ENCODE results near the gene LRRC41. TPM values are rescaled to one million over a fixed set of nuclear protein-coding genes. Genes with fewer than 3 reads are reported as not detected.

LRRC41 gene
- total RNA-seq, 1 donor from 2014 or later: 70.6 TPM

DNA sequence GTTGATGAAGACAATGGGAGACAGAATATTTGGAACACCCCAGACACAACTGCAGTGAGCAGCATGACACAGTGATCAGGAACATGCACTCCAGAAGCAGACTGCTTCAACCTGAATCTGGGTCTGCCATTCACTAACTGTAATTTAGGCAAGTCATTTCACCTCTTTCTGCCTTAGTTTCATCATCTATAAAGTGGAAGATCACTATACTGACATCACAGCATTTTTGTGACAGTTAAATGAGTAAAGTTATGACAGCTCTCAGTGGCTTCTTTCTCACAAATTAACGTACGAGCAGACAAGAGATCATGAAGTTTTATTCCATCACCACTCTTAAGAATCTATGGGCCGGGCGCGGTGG lies 14.3 kb downstream of the LRRC41 start:
- Mint-ChIP-seq H3K9me3 (no peaks in the 10 kb centered on the region), H3K36me3 (ENCODE audit: low read depth) (peaks cover 53% of the 10 kb centered on the region), H3K4me1 (ENCODE audit: low read depth) (peaks cover 19% of the 10 kb centered on the region), H3K27me3 (ENCODE audit: low read depth) (no peaks in the 10 kb centered on the region), H3K27ac (no peak overlapping the region), H3K4me3 (ENCODE audit: low read depth) (no peak overlapping the region)
- intact Hi-C loops (cut with micrococcal nuclease): no loop called here
- no peak for DNase-seq (ENCODE audit: low spot score)

DNA sequence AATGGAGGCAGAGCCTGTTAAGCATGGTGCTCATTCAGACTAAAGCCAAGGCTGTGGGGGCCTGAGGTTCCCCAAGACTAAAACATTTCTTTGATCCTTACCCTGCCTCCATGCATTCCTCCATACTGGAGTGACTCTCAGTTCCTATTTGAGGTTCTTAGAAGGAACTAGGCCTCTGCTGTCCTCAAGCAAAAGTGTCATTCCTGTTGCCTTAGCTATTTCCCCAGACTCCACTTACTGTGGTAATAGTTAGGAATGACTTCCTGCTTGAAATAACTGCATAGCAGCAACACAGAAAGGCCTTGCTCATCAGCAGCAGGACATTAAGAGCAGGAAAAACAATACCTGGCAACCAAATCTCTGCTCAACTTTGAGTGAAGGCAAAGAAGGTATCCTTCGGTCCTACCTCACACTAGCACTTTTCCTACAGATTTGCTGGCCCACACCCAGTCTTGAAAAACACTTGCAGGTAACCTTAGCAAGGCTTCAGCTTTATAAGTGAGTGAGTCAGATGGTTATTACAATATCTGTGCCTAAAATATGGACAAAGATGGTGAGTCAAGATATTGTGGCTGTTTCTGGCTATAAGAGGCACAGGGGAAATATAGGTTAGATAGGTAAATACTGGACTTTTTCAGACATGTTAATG lies 14.8 kb downstream of the LRRC41 start:
- Mint-ChIP-seq H3K9me3 (no peaks in the 10 kb centered on the region), H3K36me3 (ENCODE audit: low read depth) (peaks cover 56% of the 10 kb centered on the region), H3K27ac (no peak overlapping the region), H3K4me3 (ENCODE audit: low read depth) (no peak overlapping the region), H3K4me1 (ENCODE audit: low read depth) (peaks cover 19% of the 10 kb centered on the region), H3K27me3 (ENCODE audit: low read depth) (no peaks in the 10 kb centered on the region)
- DNase-seq (ENCODE audit: low spot score): no peak
- intact Hi-C loops (cut with micrococcal nuclease): no loop called here

GRCh38 chr1:46285730-46286477 lies 17.5 kb downstream of the LRRC41 start:
- Mint-ChIP-seq H3K9me3 (no peaks in the 10 kb centered on the region), H3K27me3 (ENCODE audit: low read depth) (no peaks in the 10 kb centered on the region), H3K4me1 (ENCODE audit: low read depth) (peaks cover 19% of the 10 kb centered on the region), H3K27ac (no peak overlapping the region), H3K4me3 (ENCODE audit: low read depth) (no peak overlapping the region), H3K36me3 (ENCODE audit: low read depth) (peaks cover 71% of the 10 kb centered on the region)
- peak; percentile 25 for DNase-seq (ENCODE audit: low spot score)
- intact Hi-C loops (cut with micrococcal nuclease): no loop called here

GRCh38 chr1:46284597-46285564 lies 18.5 kb downstream of the LRRC41 start:
- DNase-seq (ENCODE audit: low spot score): no peak
- H3K9me3 Mint-ChIP-seq: no peaks in the 10 kb centered on the region
- no peak overlapping the region for H3K4me3 Mint-ChIP-seq (ENCODE audit: low read depth)
- H3K27me3 Mint-ChIP-seq (ENCODE audit: low read depth): no peaks in the 10 kb centered on the region
- intact Hi-C loops (cut with micrococcal nuclease): no loop called here
- peaks cover 72% of the 10 kb centered on the region for H3K36me3 Mint-ChIP-seq (ENCODE audit: low read depth)
- H3K27ac Mint-ChIP-seq: no peak overlapping the region
- H3K4me1 Mint-ChIP-seq (ENCODE audit: low read depth): peaks cover 19% of the 10 kb centered on the region

GRCh38 chr1:46284058-46284457 lies 19.4 kb downstream of the LRRC41 start:
- Mint-ChIP-seq H3K27me3 (ENCODE audit: low read depth) (no peaks in the 10 kb centered on the region), H3K4me1 (ENCODE audit: low read depth) (peaks cover 17% of the 10 kb centered on the region), H3K36me3 (ENCODE audit: low read depth) (peaks cover 73% of the 10 kb centered on the region), H3K4me3 (ENCODE audit: low read depth) (no peak overlapping the region), H3K9me3 (no peaks in the 10 kb centered on the region), H3K27ac (no peak overlapping the region)
- DNase-seq (ENCODE audit: low spot score): no peak
- intact Hi-C loops (cut with micrococcal nuclease): no loop called here

GRCh38 chr1:46281021-46281420 lies 22.4 kb downstream of the LRRC41 start:
- Mint-ChIP-seq H3K4me3 (ENCODE audit: low read depth) (no peak overlapping the region), H3K4me1 (ENCODE audit: low read depth) (peaks cover 3% of the 10 kb centered on the region), H3K27me3 (ENCODE audit: low read depth) (no peaks in the 10 kb centered on the region), H3K27ac (peak overlapping the region; percentile 12), H3K36me3 (ENCODE audit: low read depth) (peaks cover 78% of the 10 kb centered on the region), H3K9me3 (no peaks in the 10 kb centered on the region)
- intact Hi-C loops (cut with micrococcal nuclease): no loop called here
- no peak for DNase-seq (ENCODE audit: low spot score)

- no peaks in the 10 kb centered on the region for H3K9me3 Mint-ChIP-seq
- peaks cover under 1% of the 10 kb centered on the region for H3K4me1 Mint-ChIP-seq (ENCODE audit: low read depth)
- H3K27me3 Mint-ChIP-seq (ENCODE audit: low read depth): no peaks in the 10 kb centered on the region
- DNase-seq (ENCODE audit: low spot score): no peak
- intact Hi-C loops (cut with micrococcal nuclease): no loop called here
- no peak overlapping the region for H3K4me3 Mint-ChIP-seq (ENCODE audit: low read depth)
- no peak overlapping the region for H3K27ac Mint-ChIP-seq
- H3K36me3 Mint-ChIP-seq (ENCODE audit: low read depth): peaks cover 82% of the 10 kb centered on the region
These were observed 23.3 kb downstream of the LRRC41 start for GRCh38 chr1:46280092-46280491.

- H3K36me3 Mint-ChIP-seq (ENCODE audit: low read depth): peaks cover 83% of the 10 kb centered on the region
- no peak overlapping the region for H3K4me3 Mint-ChIP-seq (ENCODE audit: low read depth)
- no peaks in the 10 kb centered on the region for H3K27me3 Mint-ChIP-seq (ENCODE audit: low read depth)
- no peak for DNase-seq (ENCODE audit: low spot score)
- H3K27ac Mint-ChIP-seq: no peak overlapping the region
- no peaks in the 10 kb centered on the region for H3K9me3 Mint-ChIP-seq
- no peaks in the 10 kb centered on the region for H3K4me1 Mint-ChIP-seq (ENCODE audit: low read depth)
- intact Hi-C loops (cut with micrococcal nuclease): no loop called here
These were observed 24.6 kb downstream of the LRRC41 start for GRCh38 chr1:46278807-46279206.

DNA sequence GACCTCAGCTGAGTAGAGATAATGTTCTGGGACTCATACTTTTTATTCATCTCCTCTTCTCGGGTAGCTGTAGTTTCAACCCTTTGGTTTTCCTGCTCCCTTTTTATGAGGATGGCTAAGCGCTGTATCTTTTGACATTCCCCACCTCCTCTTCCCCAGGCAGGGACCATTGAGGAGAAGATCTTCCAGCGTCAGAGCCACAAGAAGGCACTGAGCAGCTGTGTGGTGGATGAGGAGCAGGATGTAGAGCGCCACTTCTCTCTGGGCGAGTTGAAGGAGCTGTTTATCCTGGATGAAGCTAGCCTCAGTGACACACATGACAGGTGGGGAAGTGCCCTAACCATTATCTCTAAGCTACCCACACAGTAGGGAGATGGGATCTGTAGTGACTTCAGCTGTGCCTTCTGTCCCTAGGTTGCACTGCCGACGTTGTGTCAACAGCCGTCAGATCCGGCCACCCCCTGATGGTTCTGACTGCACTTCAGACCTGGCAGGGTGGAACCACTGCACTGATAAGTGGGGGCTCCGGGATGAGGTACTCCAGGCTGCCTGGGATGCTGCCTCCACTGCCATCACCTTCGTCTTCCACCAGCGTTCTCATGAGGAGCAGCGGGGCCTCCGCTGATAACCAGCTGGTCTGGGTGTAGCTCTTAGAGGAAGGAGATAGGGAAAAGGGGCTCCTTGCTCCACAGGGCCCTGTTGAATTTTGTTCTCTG lies 25.6 kb downstream of the LRRC41 start:
- Mint-ChIP-seq H3K9me3 (no peaks in the 10 kb centered on the region), H3K27me3 (ENCODE audit: low read depth) (no peaks in the 10 kb centered on the region), H3K36me3 (ENCODE audit: low read depth) (peaks cover 82% of the 10 kb centered on the region), H3K4me1 (ENCODE audit: low read depth) (no peaks in the 10 kb centered on the region), H3K4me3 (ENCODE audit: low read depth) (no peak overlapping the region), H3K27ac (no peak overlapping the region)
- no peak for DNase-seq (ENCODE audit: low spot score)
- intact Hi-C loops (cut with micrococcal nuclease): no loop called here

DNA sequence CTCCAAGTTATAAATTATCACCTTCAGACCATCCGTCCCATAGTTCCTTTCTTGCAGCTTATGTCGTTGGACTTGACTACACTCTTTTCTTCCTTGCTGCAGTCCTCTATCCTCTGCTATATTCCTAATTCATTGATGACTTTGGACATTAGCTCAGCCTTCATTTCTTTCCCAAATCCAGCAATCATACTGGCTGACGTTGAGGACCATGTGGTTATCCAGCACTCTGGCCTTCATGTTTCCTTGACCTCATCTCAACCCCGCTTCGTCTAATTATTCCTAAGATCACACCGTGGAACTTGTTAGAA lies 28.4 kb downstream of the LRRC41 start:
- no peaks in the 10 kb centered on the region for H3K4me1 Mint-ChIP-seq (ENCODE audit: low read depth)
- intact Hi-C loops (cut with micrococcal nuclease): no loop called here
- peaks cover 82% of the 10 kb centered on the region for H3K36me3 Mint-ChIP-seq (ENCODE audit: low read depth)
- no peaks in the 10 kb centered on the region for H3K9me3 Mint-ChIP-seq
- peak overlapping the region; percentile 5 for H3K27ac Mint-ChIP-seq
- no peak overlapping the region for H3K4me3 Mint-ChIP-seq (ENCODE audit: low read depth)
- no peak for DNase-seq (ENCODE audit: low spot score)
- H3K27me3 Mint-ChIP-seq (ENCODE audit: low read depth): no peaks in the 10 kb centered on the region

DNA sequence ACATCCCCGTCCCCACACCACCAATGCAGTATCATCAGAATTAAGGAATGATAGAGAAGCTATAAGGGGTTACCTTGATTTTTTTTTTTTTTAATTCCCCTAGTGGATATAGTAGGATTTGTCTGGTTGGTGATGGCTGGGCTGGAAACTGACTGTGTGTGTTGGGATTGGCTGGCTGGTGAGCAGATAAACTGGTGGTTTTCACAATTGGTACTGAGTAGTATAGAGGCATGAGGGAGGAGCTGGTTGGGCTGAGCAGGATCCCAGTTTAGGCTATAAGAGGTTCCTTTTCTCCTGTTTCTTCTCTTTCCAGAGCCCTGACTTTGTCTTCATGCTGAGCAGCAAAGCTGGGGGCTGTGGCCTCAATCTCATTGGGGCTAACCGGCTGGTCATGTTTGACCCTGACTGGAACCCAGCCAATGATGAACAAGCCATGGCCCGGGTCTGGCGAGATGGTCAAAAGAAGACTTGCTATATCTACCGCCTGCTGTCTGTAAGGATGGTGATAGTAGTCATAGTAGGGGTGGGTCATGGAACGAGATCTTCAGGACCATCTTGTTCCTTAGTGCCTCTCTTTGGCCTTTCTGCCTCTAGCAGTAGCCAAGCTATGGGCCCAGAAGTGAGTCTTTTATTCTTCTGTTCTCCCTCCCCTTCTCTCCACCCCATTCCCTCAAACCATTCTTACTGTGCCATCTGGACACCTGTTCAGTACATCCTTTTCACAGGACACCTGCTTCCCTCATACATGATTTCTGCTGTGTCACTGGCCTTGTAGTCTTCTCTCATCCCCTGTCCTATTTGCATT lies 29.0 kb downstream of the LRRC41 start:
- Mint-ChIP-seq H3K27ac (peak overlapping the region; percentile 5), H3K4me3 (ENCODE audit: low read depth) (no peak overlapping the region), H3K27me3 (ENCODE audit: low read depth) (no peaks in the 10 kb centered on the region), H3K9me3 (no peaks in the 10 kb centered on the region), H3K36me3 (ENCODE audit: low read depth) (peaks cover 82% of the 10 kb centered on the region), H3K4me1 (ENCODE audit: low read depth) (no peaks in the 10 kb centered on the region)
- intact Hi-C loops (cut with micrococcal nuclease): no loop called here
- DNase-seq (ENCODE audit: low spot score): no peak

DNA sequence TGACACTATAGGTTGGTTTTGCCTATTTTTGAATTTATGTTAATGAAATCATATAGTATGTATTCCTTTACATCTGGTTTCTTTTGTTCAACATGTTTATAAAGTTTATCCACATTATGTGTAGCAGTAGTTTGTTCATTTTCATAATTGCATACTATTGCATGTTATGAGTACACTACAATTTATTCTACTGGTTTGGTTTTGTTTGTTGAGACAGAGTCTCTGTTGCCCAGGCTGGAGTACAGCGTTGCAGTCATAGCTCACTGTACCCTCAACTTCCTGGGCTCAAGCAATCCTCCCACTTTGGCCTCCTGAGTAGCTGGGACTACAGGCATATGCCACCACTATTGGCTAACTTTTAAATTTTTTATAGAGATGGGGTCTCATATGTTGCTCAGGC lies 34.8 kb downstream of the LRRC41 start:
- Mint-ChIP-seq H3K36me3 (ENCODE audit: low read depth) (peaks cover 77% of the 10 kb centered on the region), H3K27ac (no peak overlapping the region), H3K27me3 (ENCODE audit: low read depth) (no peaks in the 10 kb centered on the region), H3K4me3 (ENCODE audit: low read depth) (no peak overlapping the region), H3K9me3 (no peaks in the 10 kb centered on the region), H3K4me1 (ENCODE audit: low read depth) (no peaks in the 10 kb centered on the region)
- intact Hi-C loops (cut with micrococcal nuclease): no loop called here
- no peak for DNase-seq (ENCODE audit: low spot score)

Measured in activated T-helper 2 cell treated with anti-CD3 and anti-CD28 coated beads, Interferon-gamma antibody, Interleukin-2, Interleukin-4, amounts not matched to agents 10 μg/mL and 5 μg/mL and 100 μg/mL, durations not matched to agents 14 hours and 24 hours and 36 hours (primary cell).